Stomach smooth muscle (tissue), 2 donors: ENCODE measurements around the gene TREM1.

Source experiments
- H3K27ac ChIP-seq: one replicate; pipeline ENCODE4 v1.7.0; 2013; ENCODE audit warnings: mild to moderate bottlenecking, low read length, inconsistent platforms
- H3K27me3 ChIP-seq, 2 donors: one replicate each; pipeline ENCODE4 v1.7.0; 2013; ENCODE audit warnings: low read length in 2 of 2; ENCODE audit not compliant: insufficient read depth in 2 of 2, control insufficient read depth in 1 of 2
- H3K36me3 ChIP-seq, 2 donors: one replicate each; pipeline ENCODE4 v1.7.0; 2013; ENCODE audit warnings: low read length in 2 of 2; ENCODE audit not compliant: control insufficient read depth in 2 of 2, insufficient read depth in 2 of 2
- H3K4me1 ChIP-seq: one replicate; pipeline ENCODE4 v1.7.0; 2013; ENCODE audit warnings: low read length; ENCODE audit not compliant: control insufficient read depth, insufficient read depth
- H3K4me3 ChIP-seq, 2 donors: one replicate each; pipeline ENCODE4 v1.7.0; 2013; ENCODE audit warnings: low read length in 2 of 2
- H3K9ac ChIP-seq, 2 donors: one replicate each; pipeline ENCODE4 v1.7.0; 2013; ENCODE audit warnings: low read length in 2 of 2, mild to moderate bottlenecking in 1 of 2
- H3K9me3 ChIP-seq, 2 donors: one replicate each; pipeline ENCODE4 v1.7.0; 2013; ENCODE audit warnings: low read length in 2 of 2; ENCODE audit not compliant: control insufficient read depth in 2 of 2
- donor health status: healthy.
- donor health status: Pancreatic carcinoma.

TREM1 gene

GRCh38 chr6:41286544-41287346 is at the start of gene TREM1:
TSS of gene TREM1 (minus strand) at chr6:41286682. CDS start at chr6:41286655, 27 bp downstream.
- H3K4me1 ChIP-seq: no peaks in the 10 kb centered on the region
- H3K4me3 ChIP-seq: no peak within 1 kb of the TSS
- H3K9ac ChIP-seq: no peak within 1 kb of the TSS
- peaks cover 0 to 6% of the 10 kb centered on the region in 2 donors for H3K27me3 ChIP-seq
- no peak within 1 kb of the TSS for H3K27ac ChIP-seq
- no peaks in the 10 kb centered on the region for H3K9me3 ChIP-seq
- H3K36me3 ChIP-seq: no peaks in the 10 kb centered on the region

- Histone ChIP-seq H3K36me3 (no peaks in the 10 kb centered on the region), H3K4me1 (no peaks in the 10 kb centered on the region), H3K9ac (no peak overlapping the region), H3K27ac (no peak overlapping the region), H3K4me3 (no peak overlapping the region), H3K9me3 (no peaks in the 10 kb centered on the region), H3K27me3 (peaks cover 0 to 4% of the 10 kb centered on the region in 2 donors)
Observed at GRCh38 chr6:41335943-41336342, 49.5 kb upstream of the TREM1 start.

GRCh38 chr6:41335296-41335695 is 48.8 kb upstream of the TREM1 start, which contains the start of gene NCR2:
TSS of gene NCR2 (plus strand) at chr6:41335608. CDS start at chr6:41335877, 269 bp downstream.
- Histone ChIP-seq H3K4me1 (no peaks in the 10 kb centered on the region), H3K9me3 (no peaks in the 10 kb centered on the region), H3K36me3 (no peaks in the 10 kb centered on the region), H3K27ac (no peak within 1 kb of the TSS), H3K4me3 (no peak within 1 kb of the TSS), H3K9ac (no peak within 1 kb of the TSS), H3K27me3 (peaks cover 0 to 4% of the 10 kb centered on the region in 2 donors)

GRCh38 chr6:41334482-41335040 is 48.1 kb upstream of the TREM1 start:
- peaks cover 0 to 4% of the 10 kb centered on the region in 2 donors for H3K27me3 ChIP-seq
- H3K4me1 ChIP-seq: no peaks in the 10 kb centered on the region
- no peaks in the 10 kb centered on the region for H3K36me3 ChIP-seq
- no peaks in the 10 kb centered on the region for H3K9me3 ChIP-seq
- H3K27ac ChIP-seq: no peak overlapping the region
- H3K4me3 ChIP-seq: no peak overlapping the region
- no peak overlapping the region for H3K9ac ChIP-seq

- H3K4me1 ChIP-seq: no peaks in the 10 kb centered on the region
- H3K27me3 ChIP-seq: peaks cover 4 to 13% of the 10 kb centered on the region in 2 donors
- no peaks in the 10 kb centered on the region for H3K9me3 ChIP-seq
- no peak overlapping the region for H3K27ac ChIP-seq
- no peak overlapping the region for H3K9ac ChIP-seq
- no peaks in the 10 kb centered on the region for H3K36me3 ChIP-seq
- no peak overlapping the region for H3K4me3 ChIP-seq
Observed at GRCh38 chr6:41332842-41333736, 46.6 kb upstream of the TREM1 start.

- no peaks in the 10 kb centered on the region for H3K36me3 ChIP-seq
- peaks cover 4 to 17% of the 10 kb centered on the region in 2 donors for H3K27me3 ChIP-seq
- H3K9me3 ChIP-seq: no peaks in the 10 kb centered on the region
- H3K4me3 ChIP-seq: no peak overlapping the region
- H3K27ac ChIP-seq: no peak overlapping the region
- no peaks in the 10 kb centered on the region for H3K4me1 ChIP-seq
- no peak overlapping the region for H3K9ac ChIP-seq
Observed at GRCh38 chr6:41332241-41332640, 45.8 kb upstream of the TREM1 start.

GRCh38 chr6:41331401-41332150 is 45.1 kb upstream of the TREM1 start:
- peaks cover 4 to 17% of the 10 kb centered on the region in 2 donors for H3K27me3 ChIP-seq
- H3K36me3 ChIP-seq: no peaks in the 10 kb centered on the region
- no peak overlapping the region for H3K27ac ChIP-seq
- no peak overlapping the region for H3K4me3 ChIP-seq
- no peak overlapping the region for H3K9ac ChIP-seq
- no peaks in the 10 kb centered on the region for H3K9me3 ChIP-seq
- no peaks in the 10 kb centered on the region for H3K4me1 ChIP-seq

- Histone ChIP-seq H3K9me3 (no peaks in the 10 kb centered on the region), H3K27ac (no peak overlapping the region), H3K9ac (no peak overlapping the region), H3K27me3 (peaks cover 10 to 13% of the 10 kb centered on the region in 2 donors), H3K4me1 (no peaks in the 10 kb centered on the region), H3K4me3 (no peak overlapping the region), H3K36me3 (no peaks in the 10 kb centered on the region)
Observed at GRCh38 chr6:41327177-41327576, 40.7 kb upstream of the TREM1 start.

- Histone ChIP-seq H3K9me3 (no peaks in the 10 kb centered on the region), H3K9ac (no peak overlapping the region), H3K36me3 (no peaks in the 10 kb centered on the region), H3K4me1 (no peaks in the 10 kb centered on the region), H3K27ac (no peak overlapping the region), H3K27me3 (peaks cover 10 to 13% of the 10 kb centered on the region in 2 donors), H3K4me3 (no peak overlapping the region)
Observed at GRCh38 chr6:41326092-41326491, 39.6 kb upstream of the TREM1 start.

- H3K27me3 ChIP-seq: peaks cover 10 to 13% of the 10 kb centered on the region in 2 donors
- H3K9me3 ChIP-seq: no peaks in the 10 kb centered on the region
- no peak overlapping the region for H3K9ac ChIP-seq
- H3K4me1 ChIP-seq: no peaks in the 10 kb centered on the region
- no peak overlapping the region for H3K4me3 ChIP-seq
- H3K27ac ChIP-seq: no peak overlapping the region
- no peaks in the 10 kb centered on the region for H3K36me3 ChIP-seq
Observed at GRCh38 chr6:41325446-41326066, 39.1 kb upstream of the TREM1 start.
